OCI-LY7 (cell line): ENCODE data around the gene TEX22. TPM values are rescaled to one million over a fixed set of nuclear protein-coding genes. Genes with fewer than 3 reads are reported as not detected.

ENCODE experiments used
- BruUV-seq: library from RNA; stranded (reverse); fragments of 400-500 nt; replicated peaks from 2 replicates; lab custom pipeline; 2021; lab: Mats Ljungman, UMichigan
- CTCF ChIA-PET: fragments of 300-600 bp; sonication (Branson Sonifier 250); formaldehyde crosslinking; loops from one replicate; lab custom pipeline; 2022; ENCODE audit warnings: antibody characterized with exemption; ENCODE audit not compliant: unreplicated experiment; lab: Charles Lee
- POLR2A ChIA-PET: fragments of 300-600 bp; sonication (Branson Sonifier 250); formaldehyde crosslinking; loops from one replicate; lab custom pipeline; 2022; ENCODE audit warnings: antibody characterized with exemption; lab: Charles Lee
- DNase-seq: peaks from one replicate; pipeline ENCODE4 v3.0.0-alpha.2; 2015; ENCODE audit warnings: low spot score
- H2AFZ ChIP-seq: fragments of 200-600 bp; sonication (generic), shearing (Covaris generic); 2 replicates; pipeline ENCODE4 v1.6.1; 2014; ENCODE audit warnings: mild to moderate bottlenecking, antibody characterized with exemption, low read length, moderate library complexity
- H3K27ac ChIP-seq: fragments of 200-600 bp; sonication (generic); 2 replicates; pipeline ENCODE4 v1.5.1; 2014; ENCODE audit warnings: mixed run types, low read depth, mild to moderate bottlenecking, moderate library complexity, low read length, inconsistent platforms; ENCODE audit not compliant: poor library complexity, severe bottlenecking
- H3K36me3 ChIP-seq: fragments of 200-600 bp; sonication (generic); 2 replicates; pipeline ENCODE4 v1.6.1; 2014; ENCODE audit warnings: mild to moderate bottlenecking, antibody characterized with exemption, low read length, moderate library complexity, mixed read lengths; ENCODE audit not compliant: insufficient read depth
- H3K4me1 ChIP-seq: fragments of 200-600 bp; sonication (generic); 2 replicates; pipeline ENCODE4 v1.5.1; 2014; ENCODE audit warnings: mild to moderate bottlenecking, low read length; ENCODE audit not compliant: insufficient read depth, poor library complexity, severe bottlenecking
- H3K4me2 ChIP-seq: fragments of 200-600 bp; sonication (generic); 2 replicates; pipeline ENCODE4 v1.6.1; 2014; ENCODE audit warnings: mild to moderate bottlenecking, low read length
- H3K4me3 ChIP-seq: fragments of 200-600 bp; sonication (generic); 2 replicates; pipeline ENCODE4 v1.5.1; 2014; ENCODE audit warnings: mild to moderate bottlenecking, low read depth, low read length; ENCODE audit not compliant: poor library complexity, severe bottlenecking
- H3K79me2 ChIP-seq: fragments of 200-600 bp; sonication (generic); 2 replicates; pipeline ENCODE4 v1.6.1; 2016; ENCODE audit warnings: low read depth, mild to moderate bottlenecking, low read length, moderate library complexity, mixed read lengths; ENCODE audit not compliant: insufficient read depth
- H3K9me2 ChIP-seq: fragments of 200-600 bp; sonication (generic); 2 replicates; pipeline ENCODE4 v1.6.1; 2016; ENCODE audit warnings: mild to moderate bottlenecking, low read length, mixed read lengths; ENCODE audit not compliant: insufficient read depth
- H3K9me3 ChIP-seq: fragments of 200-600 bp; sonication (generic); 2 replicates; pipeline ENCODE4 v1.6.1; 2014; ENCODE audit warnings: mild to moderate bottlenecking, mixed run types, low read length, mixed read lengths
- H4K20me1 ChIP-seq: fragments of 200-600 bp; sonication (generic); 2 replicates; pipeline ENCODE4 v1.6.1; 2014; ENCODE audit warnings: mild to moderate bottlenecking, antibody characterized with exemption, low read length, moderate library complexity, mixed read lengths; ENCODE audit not compliant: insufficient read depth
- EZH2phosphoT487 ChIP-seq: fragments of 200-600 bp; sonication (generic); IDR thresholded peaks from 2 replicates; pipeline ENCODE4 v1.6.1; 2018; ENCODE audit warnings: low read depth, borderline replicate concordance, mild to moderate bottlenecking, mixed run types, antibody characterized with exemption, low read length, moderate library complexity, mixed read lengths
- intact Hi-C: fragments of 100-400 bp; cut with micrococcal nuclease; formaldehyde crosslinking; loops from one replicate; pipeline ENCODE4 v1.10.0; 2022; ENCODE audit not compliant: unreplicated experiment
- total RNA-seq, 2 experiments: library from RNA; depleted of rRNA in 1 of 2; stranded (reverse); fragments of >200 nt in 1 of 2; shearing (Covaris generic) in 1 of 2; gene quantifications; 2 replicates each; pipeline ENCODE4 v1.2.3, GENCODE V29; 2014 to 2022
- TF ChIP-seq, protein P1 (sequence below): fragments of 200-600 bp; sonication (generic); conservative IDR thresholded peaks from 2 replicates; pipeline ENCODE4 v1.5.1; 2014; ENCODE audit warnings: mild to moderate bottlenecking, antibody characterized with exemption, low read length, moderate library complexity, mixed read lengths

Gene TEX22
- total RNA-seq, 2 experiments from 2014 or later = 1.3 to 9.2 TPM

DNA sequence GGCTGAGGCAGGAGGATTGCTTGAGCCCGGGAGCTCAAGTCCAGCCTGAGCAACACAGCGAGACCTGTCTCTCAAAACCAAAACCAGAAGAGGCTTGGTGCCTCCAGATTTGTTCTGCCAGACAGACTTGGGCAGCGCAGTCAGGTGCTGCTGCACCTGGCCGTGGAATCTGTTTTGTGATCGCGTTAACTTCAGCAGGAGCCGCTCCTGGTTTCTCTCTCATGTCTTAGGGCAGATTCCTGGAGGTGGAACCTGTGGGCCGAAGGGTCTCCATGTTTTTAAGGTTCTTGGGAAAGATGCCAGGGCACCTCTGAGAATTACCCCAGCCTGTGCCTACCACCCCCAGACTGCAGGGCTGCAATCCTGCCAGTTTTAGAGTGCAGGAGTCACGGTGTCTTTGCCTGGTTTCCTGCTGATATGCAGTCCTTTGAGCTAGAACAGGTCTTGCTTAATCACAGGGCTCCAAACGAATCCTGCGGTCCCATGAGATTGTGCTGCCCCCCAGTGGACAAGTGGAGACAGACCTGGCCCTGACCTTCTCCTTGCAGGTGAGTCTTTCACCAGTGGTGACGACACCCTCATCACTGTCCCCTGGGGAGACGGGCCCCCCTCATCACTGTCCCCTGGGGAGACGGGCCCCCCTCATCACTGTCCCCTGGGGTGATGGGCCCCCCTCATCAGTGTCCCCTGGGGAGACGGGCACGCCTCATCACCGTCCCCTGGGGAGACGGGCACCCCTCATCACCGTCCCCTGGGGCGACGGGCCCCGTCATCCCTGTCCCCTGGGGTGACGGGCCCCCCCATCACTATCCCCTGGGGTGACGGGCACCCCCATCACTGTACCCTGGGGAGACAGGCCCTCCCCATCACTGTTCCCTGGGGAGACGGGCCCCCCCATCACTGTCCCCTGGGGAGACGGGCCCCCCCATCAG, 46.2 kb upstream of the TEX22 start:
- no peaks in the 10 kb centered on the region for H3K36me3 ChIP-seq
- H3K27ac ChIP-seq = no peak overlapping the region
- H3K4me2 ChIP-seq = no peak overlapping the region
- no peak for TF ChIP-seq EZH2phosphoT487
- TF ChIP-seq, protein P1, sequence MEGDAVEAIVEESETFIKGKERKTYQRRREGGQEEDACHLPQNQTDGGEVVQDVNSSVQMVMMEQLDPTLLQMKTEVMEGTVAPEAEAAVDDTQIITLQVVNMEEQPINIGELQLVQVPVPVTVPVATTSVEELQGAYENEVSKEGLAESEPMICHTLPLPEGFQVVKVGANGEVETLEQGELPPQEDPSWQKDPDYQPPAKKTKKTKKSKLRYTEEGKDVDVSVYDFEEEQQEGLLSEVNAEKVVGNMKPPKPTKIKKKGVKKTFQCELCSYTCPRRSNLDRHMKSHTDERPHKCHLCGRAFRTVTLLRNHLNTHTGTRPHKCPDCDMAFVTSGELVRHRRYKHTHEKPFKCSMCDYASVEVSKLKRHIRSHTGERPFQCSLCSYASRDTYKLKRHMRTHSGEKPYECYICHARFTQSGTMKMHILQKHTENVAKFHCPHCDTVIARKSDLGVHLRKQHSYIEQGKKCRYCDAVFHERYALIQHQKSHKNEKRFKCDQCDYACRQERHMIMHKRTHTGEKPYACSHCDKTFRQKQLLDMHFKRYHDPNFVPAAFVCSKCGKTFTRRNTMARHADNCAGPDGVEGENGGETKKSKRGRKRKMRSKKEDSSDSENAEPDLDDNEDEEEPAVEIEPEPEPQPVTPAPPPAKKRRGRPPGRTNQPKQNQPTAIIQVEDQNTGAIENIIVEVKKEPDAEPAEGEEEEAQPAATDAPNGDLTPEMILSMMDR = peak; percentile 85
- no peaks in the 10 kb centered on the region for H3K9me2 ChIP-seq
- ChIA-PET CTCF (interaction anchor here (0.6 to 0.7 kb wide), 2 partner anchors 39 to 377 kb away, joined by 3 read pairs; no protein-coding TSS in a partner anchor), POLR2A (no interaction called here)
- H3K79me2 ChIP-seq = no peaks in the 10 kb centered on the region
- no peak overlapping the region for H2AFZ ChIP-seq
- H3K4me3 ChIP-seq = no peak overlapping the region
- intact Hi-C loops = loop anchor here (1.0 to 5.0 kb wide), 3 partner anchors 50 to 262 kb away; partner anchors contain the start of gene BRF1
- no peaks in the 10 kb centered on the region for H3K9me3 ChIP-seq
- no peaks in the 10 kb centered on the region; the same call in 1 of the 2 replicates for H4K20me1 ChIP-seq
- no peaks in the 10 kb centered on the region for H3K4me1 ChIP-seq
- no TSS peak for BruUV-seq
- peak; percentile 87 for DNase-seq

DNA sequence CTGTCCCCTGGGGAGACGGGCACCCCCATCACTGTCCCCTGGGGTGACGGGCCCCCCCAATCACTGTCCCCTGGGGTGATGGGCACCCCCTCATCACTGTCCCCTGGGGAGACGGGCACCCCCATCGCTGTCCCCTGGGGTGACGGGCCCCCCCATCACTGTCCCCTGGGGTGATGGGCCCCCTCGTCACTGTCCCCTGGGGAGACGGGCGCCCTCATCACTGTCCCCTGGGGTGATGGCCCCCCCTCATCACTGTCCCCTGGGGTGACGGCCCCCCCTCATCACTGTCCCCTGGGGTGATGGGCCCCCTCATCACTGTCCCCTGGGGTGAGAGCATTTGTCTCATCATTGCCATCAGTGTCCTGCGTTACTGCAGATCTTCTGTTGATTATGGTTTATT, 45.2 kb upstream of the TEX22 start:
- H3K9me2 ChIP-seq = no peaks in the 10 kb centered on the region
- ChIA-PET POLR2A (no interaction called here), CTCF (no interaction called here)
- no peak overlapping the region for H2AFZ ChIP-seq
- TF ChIP-seq, protein P1 = no peak
- no peak for TF ChIP-seq EZH2phosphoT487
- DNase-seq = no peak
- H4K20me1 ChIP-seq = no peaks in the 10 kb centered on the region; the same call in 1 of the 2 replicates
- H3K79me2 ChIP-seq = no peaks in the 10 kb centered on the region
- no peak overlapping the region for H3K4me3 ChIP-seq
- no peak overlapping the region for H3K4me2 ChIP-seq
- no peaks in the 10 kb centered on the region for H3K36me3 ChIP-seq
- no TSS peak for BruUV-seq
- H3K27ac ChIP-seq = no peak overlapping the region
- intact Hi-C loops = loop anchor here (5.0 kb wide), 1 partner anchor 51 kb away; the partner anchor contains the start of gene BRF1
- H3K9me3 ChIP-seq = no peaks in the 10 kb centered on the region
- no peaks in the 10 kb centered on the region for H3K4me1 ChIP-seq

DNA sequence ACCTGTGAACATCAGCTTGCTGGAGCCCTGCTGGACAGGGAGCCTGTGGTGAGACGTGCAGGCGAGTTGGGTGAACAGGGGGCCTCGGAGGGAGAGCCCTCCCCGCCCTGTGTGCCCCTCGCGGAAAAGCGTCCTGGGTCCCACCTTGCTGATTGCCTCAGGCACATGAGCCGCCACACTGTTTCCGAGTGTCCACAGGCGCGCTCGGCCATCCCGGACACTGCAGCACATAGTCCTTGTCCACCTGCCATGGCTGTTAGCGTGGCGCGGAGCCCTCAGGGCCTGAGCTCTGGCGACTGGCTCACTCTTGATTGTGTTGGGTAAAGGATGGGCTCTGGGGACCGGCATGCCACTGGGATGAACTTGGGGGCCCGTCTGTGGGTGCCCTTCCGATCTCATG, 43.8 kb upstream of the TEX22 start:
- TF ChIP-seq, protein P1 = no peak
- TF ChIP-seq EZH2phosphoT487 = no peak
- no peaks in the 10 kb centered on the region for H3K79me2 ChIP-seq
- H2AFZ ChIP-seq = no peak overlapping the region
- H3K4me1 ChIP-seq = no peaks in the 10 kb centered on the region
- CTCF ChIA-PET = no interaction called here
- POLR2A ChIA-PET = no interaction called here
- no peaks in the 10 kb centered on the region for H3K9me2 ChIP-seq
- no peaks in the 10 kb centered on the region; the same call in 1 of the 2 replicates for H4K20me1 ChIP-seq
- no peak overlapping the region for H3K27ac ChIP-seq
- no peak overlapping the region for H3K4me2 ChIP-seq
- no peaks in the 10 kb centered on the region for H3K36me3 ChIP-seq
- H3K4me3 ChIP-seq = no peak overlapping the region
- intact Hi-C loops = loop anchor here (5.0 kb wide), 1 partner anchor 52 kb away; the partner anchor contains the start of gene BRF1
- DNase-seq = no peak
- no peaks in the 10 kb centered on the region for H3K9me3 ChIP-seq
- no TSS peak for BruUV-seq
